DND-41 (cell line): ENCODE measurements around the gene TMEM18.

ENCODE experiments used
- CTCF ChIP-seq: IDR thresholded peaks from 2 replicates; pipeline ENCODE4 v1.5.1; 2012; ENCODE audit warnings: borderline replicate concordance, low read length, moderate library complexity, mild to moderate bottlenecking; ENCODE audit not compliant: poor library complexity, severe bottlenecking; ENCODE audit errors: extremely low read depth
- EZH2 ChIP-seq: IDR thresholded peaks from 3 replicates; pipeline ENCODE4 v1.6.1; 2012; ENCODE audit warnings: borderline replicate concordance, low read depth, mild to moderate bottlenecking, moderate library complexity, low read length, inconsistent platforms; ENCODE audit not compliant: severe bottlenecking

DNA sequence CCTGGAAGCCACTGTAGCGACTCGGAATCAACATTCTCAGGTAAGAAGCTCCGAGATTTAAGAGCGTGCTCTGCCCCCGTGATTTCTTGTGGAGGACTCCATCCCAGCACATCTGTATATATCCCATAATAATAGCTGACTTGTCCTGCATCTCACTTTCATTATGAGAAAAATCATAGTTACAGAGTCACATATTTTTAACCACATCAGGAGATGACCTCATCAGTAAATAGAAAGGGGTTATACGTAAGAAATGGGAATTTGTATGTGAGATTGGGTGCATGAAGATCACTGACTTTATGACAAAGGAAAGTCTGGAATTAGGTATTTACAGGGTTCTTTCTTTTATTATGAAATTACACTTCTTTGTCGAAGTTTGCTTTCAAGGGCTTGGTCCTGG lies 16.4 kb upstream of the TMEM18 start:
- TF ChIP-seq CTCF (no peak), EZH2 (no peak)
